Panc1 (cell line): ENCODE measurements around the gene DDX39B. TPM values are rescaled to one million over a fixed set of nuclear protein-coding genes. Genes with fewer than 3 reads are reported as not detected.
A peak's percentile ranks its signal among the peaks of the same experiment; 100 is the strongest.

ENCODE experiments used
- ATAC-seq: fragments of 200-7000 bp; cut with Tn5 transposase; 2 replicates; pipeline ENCODE4 v1.9.1; 2020; ENCODE audit warnings: mild to moderate bottlenecking, moderate library complexity
- BruUV-seq: library from RNA; stranded (reverse); fragments of 400-500 nt; replicated peaks from 2 replicates; lab custom pipeline; 2021; lab: Mats Ljungman, UMichigan
- CTCF ChIA-PET: fragments of 300-600 bp; sonication (Branson Sonifier 250); formaldehyde crosslinking; loops from one replicate; lab custom pipeline; 2022; ENCODE audit warnings: antibody characterized with exemption; lab: Charles Lee
- POLR2A ChIA-PET: fragments of 300-600 bp; sonication (Branson Sonifier 250); formaldehyde crosslinking; loops from one replicate; lab custom pipeline; 2022; ENCODE audit warnings: antibody characterized with exemption; lab: Charles Lee
- DNase-seq: peaks from one replicate; pipeline ENCODE4 v3.0.0-alpha.2; 2010; ENCODE audit warnings: low read depth, low spot score
- H3K27ac ChIP-seq: 2 replicates; pipeline ENCODE4 v1.5.1; 2011; ENCODE audit warnings: mild to moderate bottlenecking, low read length, inconsistent platforms
- H3K27me3 ChIP-seq: fragments of 200-500 bp; sonication (Bioruptor generic); 2 replicates; pipeline ENCODE4 v1.6.0; 2014; ENCODE audit warnings: low read length, inconsistent platforms; ENCODE audit not compliant: control insufficient read depth, insufficient read depth
- H3K36me3 ChIP-seq: fragments of 200-500 bp; sonication (Bioruptor generic); 2 replicates; pipeline ENCODE4 v1.5.1; 2014; ENCODE audit warnings: inconsistent platforms, mild to moderate bottlenecking, low read length, moderate library complexity; ENCODE audit not compliant: control insufficient read depth, insufficient read depth
- H3K4me1 ChIP-seq: 2 replicates; pipeline ENCODE4 v1.5.1; 2011; ENCODE audit warnings: inconsistent platforms, mild to moderate bottlenecking, low read length, moderate library complexity; ENCODE audit not compliant: control insufficient read depth, insufficient read depth
- H3K4me3 ChIP-seq, 2 experiments: 2 replicates each; pipeline ENCODE4 v1.5.1; 2011 to 2012; ENCODE audit warnings: low read depth in 2 of 2, low read length in 2 of 2, mild to moderate bottlenecking in 2 of 2, inconsistent platforms in 1 of 2, moderate library complexity in 1 of 2
- H3K9me3 ChIP-seq: fragments of 200-500 bp; sonication (Bioruptor generic); 2 replicates; pipeline ENCODE4 v1.5.1; 2014; ENCODE audit warnings: low read depth, mild to moderate bottlenecking, inconsistent platforms, low read length, moderate library complexity; ENCODE audit not compliant: control insufficient read depth, insufficient read depth
- POLR2AphosphoS5 ChIP-seq: IDR thresholded peaks from 2 replicates; pipeline ENCODE4 v1.6.1; 2012; ENCODE audit warnings: mild to moderate bottlenecking, low read depth, low read length, moderate library complexity
- REST ChIP-seq, 2 experiments: IDR thresholded peaks; 2 replicates each; pipeline ENCODE4 v1.6.1; 2011 to 2012; ENCODE audit warnings: low read depth in 2 of 2, control low read depth in 1 of 2, low read length in 1 of 2, mild to moderate bottlenecking in 1 of 2, moderate library complexity in 1 of 2; ENCODE audit not compliant: insufficient read depth in 1 of 2
- SIN3A ChIP-seq: IDR thresholded peaks from 2 replicates; pipeline ENCODE4 v1.6.1; 2012; ENCODE audit warnings: low read depth, mild to moderate bottlenecking, low read length, moderate library complexity, borderline replicate concordance; ENCODE audit not compliant: insufficient read depth
- TCF7L2 ChIP-seq: IDR thresholded peaks from 2 replicates; pipeline ENCODE4 v1.6.1; 2011; ENCODE audit warnings: mild to moderate bottlenecking, low read depth, low read length, inconsistent platforms
- in situ Hi-C: cut with HindIII; loops from 2 replicates; pipeline ENCODE4 v1.10.0; 2016; ENCODE audit warnings: low sequenced_read_pairs, low pct_unique_long_range_greater_than_20kb
- intact Hi-C: fragments of 100-400 bp; cut with micrococcal nuclease; formaldehyde crosslinking; loops from one replicate; pipeline ENCODE4 v1.10.0; 2022; ENCODE audit not compliant: unreplicated experiment
- total RNA-seq: library from RNA; stranded (reverse); gene quantifications from one replicate; pipeline ENCODE4 v1.2.1, GENCODE V29; 2021; ENCODE audit not compliant: unreplicated experiment
- TF ChIP-seq, protein P1 (sequence below): fragments of 450-650 bp; IDR thresholded peaks from 2 replicates; pipeline ENCODE4 v1.5.1; 2017; ENCODE audit warnings: mild to moderate bottlenecking

DDX39B gene
- total RNA-seq, 1 experiment from 2014 or later, result 401 TPM

GRCh38 chr6:31580438-31580740, 38.6 kb upstream of the DDX39B start:
- CTCF ChIA-PET, result interaction anchor here (0.6 to 3.0 kb wide), 6 partner anchors 12 to 55 kb away, joined by 3 to 22 read pairs (median 10); partner anchors contain the start of genes ATP6V1G2, NCR3 and NFKBIL1
- Histone ChIP-seq H3K4me1 (peaks cover 22% of the 10 kb centered on the region), H3K27ac (peak overlapping the region; percentile 84), H3K4me3 (peak overlapping the region; percentile 78 to 80), H3K27me3 (no peaks in the 10 kb centered on the region), H3K36me3 (no peaks in the 10 kb centered on the region), H3K9me3 (no peaks in the 10 kb centered on the region)
- TF ChIP-seq SIN3A, result no peak
- no peak for TF ChIP-seq TCF7L2
- TF ChIP-seq, protein P1, sequence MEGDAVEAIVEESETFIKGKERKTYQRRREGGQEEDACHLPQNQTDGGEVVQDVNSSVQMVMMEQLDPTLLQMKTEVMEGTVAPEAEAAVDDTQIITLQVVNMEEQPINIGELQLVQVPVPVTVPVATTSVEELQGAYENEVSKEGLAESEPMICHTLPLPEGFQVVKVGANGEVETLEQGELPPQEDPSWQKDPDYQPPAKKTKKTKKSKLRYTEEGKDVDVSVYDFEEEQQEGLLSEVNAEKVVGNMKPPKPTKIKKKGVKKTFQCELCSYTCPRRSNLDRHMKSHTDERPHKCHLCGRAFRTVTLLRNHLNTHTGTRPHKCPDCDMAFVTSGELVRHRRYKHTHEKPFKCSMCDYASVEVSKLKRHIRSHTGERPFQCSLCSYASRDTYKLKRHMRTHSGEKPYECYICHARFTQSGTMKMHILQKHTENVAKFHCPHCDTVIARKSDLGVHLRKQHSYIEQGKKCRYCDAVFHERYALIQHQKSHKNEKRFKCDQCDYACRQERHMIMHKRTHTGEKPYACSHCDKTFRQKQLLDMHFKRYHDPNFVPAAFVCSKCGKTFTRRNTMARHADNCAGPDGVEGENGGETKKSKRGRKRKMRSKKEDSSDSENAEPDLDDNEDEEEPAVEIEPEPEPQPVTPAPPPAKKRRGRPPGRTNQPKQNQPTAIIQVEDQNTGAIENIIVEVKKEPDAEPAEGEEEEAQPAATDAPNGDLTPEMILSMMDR, result no peak
- TF ChIP-seq REST (IDR thresholded peaks at IDR 0.05; ENCODE audit: insufficient read depth in 1 of 2, low read depth in 2 of 2, low read length in 1 of 2), result no peak
- TF ChIP-seq POLR2AphosphoS5, result no peak
- ATAC-seq (no peak), DNase-seq (no peak)
- BruUV-seq, result no TSS peak
- POLR2A ChIA-PET, result interaction anchor here (0.7 to 1.1 kb wide), 2 partner anchors 29 to 70 kb away, joined by 4 to 5 read pairs; no protein-coding TSS in a partner anchor
- intact Hi-C loops (loop anchor here (2.0 kb wide), 1 partner anchor 16 kb away; no protein-coding TSS in a partner anchor), in situ Hi-C loops (no loop called here)

GRCh38 chr6:31579546-31580437, 38.0 kb upstream of the DDX39B start:
- intact Hi-C loops (loop anchor here (2.0 kb wide), 1 partner anchor 17 kb away; no protein-coding TSS in a partner anchor), in situ Hi-C loops (no loop called here)
- ChIA-PET CTCF (interaction anchor here (0.6 to 3.0 kb wide), 6 partner anchors 13 to 54 kb away, joined by 3 to 22 read pairs (median 10); partner anchors contain the start of genes ATP6V1G2, NCR3 and NFKBIL1), POLR2A (interaction anchor here (0.7 to 1.1 kb wide), 2 partner anchors 30 to 71 kb away, joined by 4 to 5 read pairs; no protein-coding TSS in a partner anchor)
- H3K4me3 ChIP-seq, result peak overlapping the region in 1 of 2 experiments; percentile 80; a peak in 1 of 4 replicates
- DNase-seq (no peak), ATAC-seq (no peak)
- H3K4me1 ChIP-seq, result peaks cover 22% of the 10 kb centered on the region
- H3K9me3 ChIP-seq, result no peaks in the 10 kb centered on the region
- TF ChIP-seq REST (IDR thresholded peaks at IDR 0.05; ENCODE audit: insufficient read depth in 1 of 2, low read depth in 2 of 2, low read length in 1 of 2), result no peak
- no peak for TF ChIP-seq SIN3A
- no peak for TF ChIP-seq TCF7L2
- TF ChIP-seq, protein P1, result no peak
- TF ChIP-seq POLR2AphosphoS5, result no peak
- H3K36me3 ChIP-seq, result no peaks in the 10 kb centered on the region
- peak overlapping the region; percentile 46 for H3K27ac ChIP-seq
- no TSS peak for BruUV-seq
- H3K27me3 ChIP-seq, result no peaks in the 10 kb centered on the region
